Central memory CD8-positive, alpha-beta T cell (primary cell): ENCODE measurements around the gene EPAS1.

ENCODE experiments used
- ATAC-seq: fragments of 150-1000 bp; cut with Tn5 transposase; replicated peaks from 2 replicates; pipeline ENCODE4 v1.10.0; 2022; ENCODE audit warnings: mild to moderate bottlenecking, moderate FRiP score, moderate number of reproducible peaks; ENCODE audit not compliant: poor library complexity, severe bottlenecking; ENCODE audit errors: extremely low read depth
- DNase-seq, 2 donors: peaks; one replicate each; pipeline ENCODE4 v3.0.0; 2021; ENCODE audit warnings: low spot score in 2 of 2
- H3K27ac Mint-ChIP-seq: one replicate; pipeline ENCODE4 v1.8.0; 2022; ENCODE audit warnings: low read depth, mild to moderate bottlenecking, moderate library complexity, mixed read lengths
- H3K27me3 Mint-ChIP-seq: one replicate; pipeline ENCODE4 v1.8.0; 2022; ENCODE audit warnings: mixed read lengths
- H3K36me3 Mint-ChIP-seq: one replicate; pipeline ENCODE4 v1.8.0; 2022; ENCODE audit warnings: mild to moderate bottlenecking, moderate library complexity, mixed read lengths; ENCODE audit not compliant: insufficient read depth
- H3K4me1 Mint-ChIP-seq: one replicate; pipeline ENCODE4 v1.8.0; 2022; ENCODE audit warnings: mixed read lengths
- H3K4me3 Mint-ChIP-seq: one replicate; pipeline ENCODE4 v1.8.0; 2022; ENCODE audit warnings: mild to moderate bottlenecking, moderate library complexity, mixed read lengths
- H3K9me3 Mint-ChIP-seq: one replicate; pipeline ENCODE4 v1.8.0; 2022; ENCODE audit warnings: mixed read lengths

The EPAS1 gene

DNA sequence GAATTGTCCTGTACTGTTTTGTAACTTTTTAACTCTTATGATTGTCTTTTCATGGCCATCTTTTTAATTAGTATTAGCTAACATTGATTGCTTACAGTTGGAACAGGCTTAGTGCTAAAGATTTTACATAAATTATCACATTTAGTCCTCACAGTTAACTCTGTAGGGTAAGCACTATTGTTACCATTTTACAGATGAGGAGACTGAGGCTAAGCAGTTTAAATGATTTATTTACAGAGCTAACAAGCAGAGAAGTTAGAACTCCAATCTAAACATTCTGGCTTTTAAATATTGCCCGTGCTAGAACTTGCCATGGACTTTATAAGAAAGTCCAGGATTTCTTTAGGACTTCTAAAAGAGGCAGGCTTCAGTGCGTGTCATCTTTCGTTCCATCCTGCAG lies 48.6 kb downstream of the EPAS1 start:
- no peaks in the 10 kb centered on the region for H3K27me3 Mint-ChIP-seq
- H3K9me3 Mint-ChIP-seq: no peaks in the 10 kb centered on the region
- no peak overlapping the region for H3K27ac Mint-ChIP-seq
- no peak for DNase-seq
- H3K4me3 Mint-ChIP-seq: no peak overlapping the region
- H3K36me3 Mint-ChIP-seq: no peaks in the 10 kb centered on the region
- no peak for ATAC-seq
- peaks cover 16% of the 10 kb centered on the region for H3K4me1 Mint-ChIP-seq

DNA sequence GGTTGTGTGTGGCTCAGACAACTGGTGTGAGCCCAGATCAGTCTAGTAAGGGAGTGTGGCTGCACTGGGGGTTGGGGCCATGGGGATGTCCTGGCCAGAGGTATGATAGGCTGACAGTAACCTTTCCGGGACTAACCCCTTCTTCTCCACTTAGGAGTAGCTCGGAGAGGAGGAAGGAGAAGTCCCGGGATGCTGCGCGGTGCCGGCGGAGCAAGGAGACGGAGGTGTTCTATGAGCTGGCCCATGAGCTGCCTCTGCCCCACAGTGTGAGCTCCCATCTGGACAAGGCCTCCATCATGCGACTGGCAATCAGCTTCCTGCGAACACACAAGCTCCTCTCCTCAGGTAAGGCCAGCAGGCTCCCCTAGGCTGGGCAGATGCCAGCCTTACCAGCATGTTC lies 49.5 kb downstream of the EPAS1 start:
- peaks cover 25% of the 10 kb centered on the region for H3K4me1 Mint-ChIP-seq
- ATAC-seq: no peak
- H3K9me3 Mint-ChIP-seq: no peaks in the 10 kb centered on the region
- H3K27ac Mint-ChIP-seq: no peak overlapping the region
- no peaks in the 10 kb centered on the region for H3K36me3 Mint-ChIP-seq
- H3K27me3 Mint-ChIP-seq: no peaks in the 10 kb centered on the region
- DNase-seq: no peak
- H3K4me3 Mint-ChIP-seq: no peak overlapping the region

DNA sequence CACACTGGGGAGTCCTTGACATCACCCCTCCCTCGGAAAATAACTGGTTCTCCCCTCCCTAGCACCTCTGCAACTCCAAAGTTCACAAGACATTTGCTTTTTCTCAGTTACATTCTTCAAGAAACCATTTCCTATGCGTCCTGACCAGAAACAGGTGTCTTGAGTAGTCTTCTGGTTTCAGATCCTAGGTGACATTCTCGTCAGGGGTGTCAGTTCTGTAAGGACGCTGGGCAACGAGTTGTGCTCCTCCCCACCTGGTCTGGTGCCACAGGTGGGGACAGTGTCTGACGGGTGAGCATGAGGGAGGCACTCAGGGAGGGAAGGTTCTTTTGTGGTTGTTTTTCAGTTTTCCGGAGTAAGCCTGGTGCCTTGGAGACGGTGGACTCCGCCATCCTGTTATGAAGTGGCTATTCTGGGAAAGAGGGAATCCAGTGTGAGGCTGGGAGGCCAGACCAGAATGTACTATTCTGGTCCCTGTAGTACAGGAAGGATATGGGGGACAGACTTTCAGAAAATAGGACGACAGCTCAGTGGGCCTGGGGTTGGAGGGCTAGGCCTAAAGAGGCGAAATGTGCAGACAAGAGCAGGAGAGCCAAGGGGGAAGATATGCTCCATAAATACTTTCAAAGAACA lies 50.6 kb downstream of the EPAS1 start:
- ATAC-seq (no peak), DNase-seq (no peak)
- Mint-ChIP-seq H3K4me3 (no peak overlapping the region), H3K27ac (no peak overlapping the region), H3K4me1 (peaks cover 33% of the 10 kb centered on the region), H3K27me3 (no peaks in the 10 kb centered on the region), H3K36me3 (peaks cover 2% of the 10 kb centered on the region), H3K9me3 (no peaks in the 10 kb centered on the region)

DNA sequence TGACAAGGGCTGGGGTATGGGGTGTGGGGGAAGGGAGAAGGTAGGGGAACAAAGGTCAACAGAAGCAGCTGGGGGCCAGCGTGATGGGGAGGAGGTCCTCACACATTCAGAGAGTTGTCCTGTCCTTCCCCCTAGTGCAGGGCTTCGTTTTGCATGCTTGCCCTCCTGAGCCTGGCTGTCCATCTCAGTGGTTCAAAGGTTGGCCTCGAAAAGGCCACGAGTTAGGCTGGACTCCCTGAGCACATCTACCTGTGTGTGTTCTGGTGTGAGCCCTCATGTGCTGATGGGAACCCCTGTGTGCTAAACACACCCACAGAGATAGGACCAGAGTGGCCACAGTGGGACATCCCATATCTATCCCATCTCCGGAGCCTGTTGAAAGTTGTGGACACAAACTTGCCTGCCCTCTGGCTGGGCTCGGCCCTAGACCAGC lies 51.9 kb downstream of the EPAS1 start:
- DNase-seq (no peak), ATAC-seq (no peak)
- Mint-ChIP-seq H3K27me3 (no peaks in the 10 kb centered on the region), H3K4me3 (no peak overlapping the region), H3K36me3 (peaks cover 3% of the 10 kb centered on the region), H3K9me3 (no peaks in the 10 kb centered on the region), H3K27ac (no peak overlapping the region), H3K4me1 (peaks cover 33% of the 10 kb centered on the region)

DNA sequence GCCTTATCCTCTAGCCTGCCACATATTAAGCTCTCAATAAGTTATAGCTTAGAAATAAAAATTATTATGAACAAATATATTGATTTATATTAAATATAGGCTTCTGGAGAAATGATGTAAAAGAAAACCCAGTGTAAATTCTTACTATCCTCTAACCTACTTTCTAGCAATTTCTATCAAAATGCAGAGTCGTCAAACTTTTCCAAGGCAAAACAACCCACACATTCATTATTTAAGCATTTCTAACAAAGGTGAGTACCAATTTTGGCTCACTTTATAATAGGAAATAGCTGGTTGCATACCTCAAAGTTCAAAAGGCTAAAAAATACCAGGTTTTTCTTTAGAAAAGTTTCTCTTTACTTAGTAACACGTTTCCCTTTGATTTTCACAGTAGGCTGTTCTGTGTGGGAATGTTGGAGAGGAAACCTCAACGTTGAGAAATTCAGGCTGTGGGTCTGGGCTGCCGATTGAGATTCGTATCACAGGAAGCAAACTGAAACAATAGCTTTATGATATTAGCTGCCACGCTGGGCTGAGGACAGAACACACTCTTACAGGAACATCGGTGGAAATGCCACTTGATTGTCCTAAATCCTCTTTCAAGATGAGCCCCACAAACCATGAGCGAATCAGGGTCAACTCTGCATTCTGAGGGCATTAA lies 53.0 kb downstream of the EPAS1 start:
- peak overlapping the region; percentile 84 for H3K27ac Mint-ChIP-seq
- ATAC-seq (no peak), DNase-seq (no peak)
- H3K4me3 Mint-ChIP-seq: peak overlapping the region; percentile 73
- H3K36me3 Mint-ChIP-seq: peaks cover 5% of the 10 kb centered on the region
- H3K9me3 Mint-ChIP-seq: no peaks in the 10 kb centered on the region
- H3K4me1 Mint-ChIP-seq: peaks cover 33% of the 10 kb centered on the region
- H3K27me3 Mint-ChIP-seq: no peaks in the 10 kb centered on the region

DNA sequence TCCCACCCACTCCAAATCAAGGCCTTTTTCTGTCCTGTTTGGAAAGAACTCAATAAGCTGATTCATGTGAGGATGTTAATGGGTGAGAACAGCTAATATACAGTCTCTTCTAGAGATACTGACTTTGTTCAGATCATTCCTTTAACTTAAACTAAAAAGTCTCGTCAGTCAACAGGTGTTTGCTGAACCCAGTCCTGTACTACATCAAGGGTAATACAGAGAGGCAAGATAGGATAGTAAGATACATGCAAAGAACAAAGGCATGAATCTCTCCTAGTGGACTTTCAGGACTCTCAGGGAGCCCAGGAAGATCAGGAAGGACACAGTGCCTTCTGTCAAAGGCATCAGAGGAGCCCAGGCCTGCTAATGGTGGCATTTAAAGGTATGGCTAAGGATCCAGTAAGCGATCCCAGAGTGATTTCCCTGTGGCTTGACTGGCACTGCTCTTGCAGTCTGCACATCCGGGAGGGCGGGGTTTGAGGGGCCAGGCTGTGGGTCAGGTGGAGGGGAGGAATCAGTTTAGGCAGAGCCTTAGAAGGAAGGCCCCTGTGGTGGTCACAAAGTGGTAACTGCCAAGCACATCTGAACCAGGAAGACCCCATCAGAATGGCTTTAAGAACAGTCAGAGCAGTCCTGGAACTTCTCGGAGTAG lies 54.0 kb downstream of the EPAS1 start:
- H3K36me3 Mint-ChIP-seq: peaks cover 5% of the 10 kb centered on the region
- ATAC-seq: no peak
- H3K27ac Mint-ChIP-seq: peak overlapping the region; percentile 84
- H3K4me3 Mint-ChIP-seq: peak overlapping the region; percentile 73
- peaks cover 33% of the 10 kb centered on the region for H3K4me1 Mint-ChIP-seq
- no peak for DNase-seq
- H3K27me3 Mint-ChIP-seq: no peaks in the 10 kb centered on the region
- H3K9me3 Mint-ChIP-seq: no peaks in the 10 kb centered on the region

DNA sequence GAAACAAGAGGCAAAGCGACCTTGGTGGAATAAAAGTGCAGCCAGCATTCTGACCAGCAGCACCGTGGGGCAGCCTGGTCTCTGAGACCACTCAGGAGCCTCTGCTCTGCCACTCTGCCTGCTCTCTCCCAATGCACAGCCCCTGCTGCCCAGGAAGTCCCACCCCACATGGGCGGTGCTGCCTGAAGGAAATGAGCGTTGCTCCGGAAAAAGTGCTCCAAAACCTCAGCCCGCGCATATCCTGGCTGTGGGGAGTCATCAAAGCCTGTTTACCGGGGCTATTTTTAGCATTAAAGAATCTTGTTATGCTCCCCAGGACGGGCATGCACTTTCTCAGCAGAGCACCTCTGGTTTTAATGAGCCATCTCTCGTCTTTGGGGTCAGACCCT lies 54.5 kb downstream of the EPAS1 start:
- ATAC-seq (peak; percentile 85), DNase-seq (peak in 1 of 2 donors; percentile 40)
- Mint-ChIP-seq H3K9me3 (no peaks in the 10 kb centered on the region), H3K27ac (peak overlapping the region; percentile 84), H3K27me3 (no peaks in the 10 kb centered on the region), H3K36me3 (peaks cover 5% of the 10 kb centered on the region), H3K4me3 (peak overlapping the region; percentile 73), H3K4me1 (peaks cover 33% of the 10 kb centered on the region)

DNA sequence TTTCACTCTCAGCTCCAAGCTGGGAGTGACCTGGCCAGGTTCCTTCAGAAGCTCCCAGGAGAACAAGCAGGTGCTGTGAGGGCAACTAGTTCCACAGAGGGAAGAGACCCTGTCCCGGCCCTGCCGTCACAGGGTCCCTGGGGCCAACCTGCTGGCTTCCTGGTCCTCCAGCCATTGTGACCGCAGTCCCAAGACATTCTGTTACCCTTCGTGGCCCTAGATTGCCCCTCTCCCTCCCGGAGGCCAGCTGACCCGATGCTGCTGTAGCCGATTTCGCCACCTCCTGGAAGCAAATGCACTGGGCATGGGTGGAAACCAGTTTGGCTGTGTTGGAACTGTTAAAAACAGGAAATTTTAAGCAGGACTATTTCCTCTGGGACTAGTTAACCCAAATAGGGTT lies 55.4 kb downstream of the EPAS1 start:
- H3K36me3 Mint-ChIP-seq: peaks cover 5% of the 10 kb centered on the region
- DNase-seq: no peak
- H3K9me3 Mint-ChIP-seq: no peaks in the 10 kb centered on the region
- peak overlapping the region; percentile 73 for H3K4me3 Mint-ChIP-seq
- H3K27me3 Mint-ChIP-seq: no peaks in the 10 kb centered on the region
- no peak for ATAC-seq
- H3K4me1 Mint-ChIP-seq: peaks cover 36% of the 10 kb centered on the region
- no peak overlapping the region for H3K27ac Mint-ChIP-seq

DNA sequence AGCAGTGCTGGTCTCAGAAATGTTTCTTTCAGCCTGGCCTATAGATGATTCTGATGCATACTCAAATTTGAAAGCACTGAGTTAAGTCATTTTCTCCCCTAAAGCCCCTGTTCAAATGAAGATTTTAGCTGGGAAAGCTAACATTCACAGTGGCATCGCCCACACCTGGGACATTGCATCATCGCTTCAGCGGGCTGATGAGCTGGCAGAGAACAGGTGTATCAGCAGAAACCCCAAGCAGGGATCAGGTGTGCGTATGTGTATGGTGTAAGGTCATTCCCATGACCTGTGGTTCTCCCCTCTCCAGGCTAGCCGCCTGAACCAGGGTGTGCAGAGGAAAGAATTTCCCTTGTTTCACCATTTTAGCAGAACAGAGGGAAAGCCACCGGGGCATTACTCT lies 56.3 kb downstream of the EPAS1 start:
- Mint-ChIP-seq H3K4me1 (peaks cover 32% of the 10 kb centered on the region), H3K9me3 (no peaks in the 10 kb centered on the region), H3K27ac (no peak overlapping the region), H3K4me3 (no peak overlapping the region), H3K27me3 (no peaks in the 10 kb centered on the region), H3K36me3 (peaks cover 5% of the 10 kb centered on the region)
- ATAC-seq (no peak), DNase-seq (no peak)

DNA sequence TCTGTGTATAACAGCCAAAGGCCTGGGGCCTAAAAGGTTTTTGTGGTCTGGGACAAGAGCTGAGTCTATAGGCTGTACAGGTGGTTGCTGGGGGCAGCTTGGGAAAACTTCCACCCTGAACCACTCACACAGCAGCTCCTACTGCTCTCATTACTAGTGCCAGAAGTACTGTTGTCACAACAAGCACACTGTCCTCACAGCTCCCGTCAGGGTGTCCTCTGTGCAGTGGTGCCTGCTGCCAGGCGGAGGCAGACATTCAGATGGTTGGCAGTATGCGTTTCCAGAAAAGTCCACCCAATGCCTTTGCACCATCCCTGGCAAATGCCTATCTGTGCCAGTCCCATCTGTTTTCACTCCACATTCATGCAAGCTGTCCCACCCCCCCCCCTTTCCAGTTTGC lies 58.5 kb downstream of the EPAS1 start:
- peaks cover 25% of the 10 kb centered on the region for H3K4me1 Mint-ChIP-seq
- ATAC-seq (no peak), DNase-seq (no peak)
- H3K9me3 Mint-ChIP-seq: no peaks in the 10 kb centered on the region
- H3K4me3 Mint-ChIP-seq: no peak overlapping the region
- H3K27ac Mint-ChIP-seq: no peak overlapping the region
- no peaks in the 10 kb centered on the region for H3K27me3 Mint-ChIP-seq
- H3K36me3 Mint-ChIP-seq: peaks cover 5% of the 10 kb centered on the region

DNA sequence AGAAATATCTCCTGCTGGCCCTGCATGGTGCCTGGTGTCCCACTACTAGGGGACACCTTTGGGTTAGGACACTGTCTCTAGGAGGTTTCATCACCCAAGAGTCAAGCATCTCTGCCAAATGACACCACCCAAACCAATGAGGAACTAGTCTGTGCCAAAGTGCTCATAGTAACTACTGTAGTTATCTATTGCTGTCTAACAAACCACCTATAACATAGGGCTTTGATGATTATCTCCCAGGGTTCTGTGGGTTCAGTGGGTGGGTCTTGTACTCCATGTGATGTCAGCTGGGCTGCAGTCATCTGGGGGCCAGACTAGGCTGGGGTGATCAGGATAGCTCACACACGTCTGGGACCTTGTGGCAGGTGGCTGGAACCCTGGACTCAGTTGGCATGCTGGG lies 59.8 kb downstream of the EPAS1 start:
- ATAC-seq: no peak
- peaks cover 7% of the 10 kb centered on the region for H3K36me3 Mint-ChIP-seq
- H3K4me1 Mint-ChIP-seq: peaks cover 19% of the 10 kb centered on the region
- H3K4me3 Mint-ChIP-seq: no peak overlapping the region
- no peak overlapping the region for H3K27ac Mint-ChIP-seq
- no peaks in the 10 kb centered on the region for H3K9me3 Mint-ChIP-seq
- H3K27me3 Mint-ChIP-seq: no peaks in the 10 kb centered on the region
- DNase-seq: no peak

DNA sequence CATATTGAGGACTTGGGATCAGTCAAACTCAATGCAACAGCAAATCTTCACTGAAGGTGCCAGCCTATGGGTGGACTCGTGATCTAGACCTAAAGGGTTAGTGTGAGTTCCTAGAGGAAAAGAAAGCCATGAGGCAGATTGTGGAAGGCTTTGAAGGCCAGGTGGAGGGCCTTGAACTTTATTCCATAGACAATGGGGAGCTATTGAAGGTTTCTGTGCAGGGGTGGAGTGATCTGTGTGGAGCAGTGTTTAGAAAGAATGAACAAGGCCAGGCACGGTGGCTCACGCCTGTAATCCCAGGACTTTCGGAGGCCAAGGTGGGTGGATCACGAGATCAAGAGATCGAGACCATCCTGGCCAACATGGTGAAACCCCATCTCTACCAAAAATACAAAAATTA lies 61.5 kb downstream of the EPAS1 start:
- ATAC-seq (no peak), DNase-seq (no peak)
- peaks cover 5% of the 10 kb centered on the region for H3K36me3 Mint-ChIP-seq
- H3K27me3 Mint-ChIP-seq: no peaks in the 10 kb centered on the region
- no peak overlapping the region for H3K4me3 Mint-ChIP-seq
- H3K9me3 Mint-ChIP-seq: no peaks in the 10 kb centered on the region
- H3K27ac Mint-ChIP-seq: no peak overlapping the region
- peaks cover 30% of the 10 kb centered on the region for H3K4me1 Mint-ChIP-seq

DNA sequence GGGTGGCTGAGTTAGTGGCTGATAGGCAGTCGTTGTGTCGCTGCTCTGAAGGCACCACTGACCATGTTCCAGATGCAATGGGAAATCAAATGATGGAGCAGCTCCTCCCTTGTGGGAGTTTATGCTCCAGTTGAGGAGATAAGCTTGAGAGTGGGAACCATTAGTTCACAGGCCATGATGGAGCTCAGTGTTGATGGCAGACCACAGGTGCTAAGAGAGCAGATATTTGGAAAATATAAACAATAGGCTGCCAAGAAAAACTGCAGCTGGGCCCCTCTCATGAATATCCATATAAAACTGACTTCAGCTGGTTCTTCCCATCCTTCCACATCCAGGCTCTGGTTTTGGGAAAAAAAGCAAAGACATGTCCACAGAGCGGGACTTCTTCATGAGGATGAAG lies 63.1 kb downstream of the EPAS1 start:
- H3K27me3 Mint-ChIP-seq: no peaks in the 10 kb centered on the region
- H3K36me3 Mint-ChIP-seq: peaks cover 2% of the 10 kb centered on the region
- DNase-seq: no peak
- H3K9me3 Mint-ChIP-seq: no peaks in the 10 kb centered on the region
- H3K4me3 Mint-ChIP-seq: no peak overlapping the region
- no peak for ATAC-seq
- peaks cover 41% of the 10 kb centered on the region for H3K4me1 Mint-ChIP-seq
- H3K27ac Mint-ChIP-seq: no peak overlapping the region
